Midbrain (tissue), 1 donor: Measurements from ENCODE around the gene PTPRB.
A peak's percentile ranks its signal among the peaks of the same experiment; 100 is the strongest.

Experiments
- DNase-seq: peaks from one replicate; lab custom pipeline; 2025; lab: John Stamatoyannopoulos, UW

PTPRB gene

DNA sequence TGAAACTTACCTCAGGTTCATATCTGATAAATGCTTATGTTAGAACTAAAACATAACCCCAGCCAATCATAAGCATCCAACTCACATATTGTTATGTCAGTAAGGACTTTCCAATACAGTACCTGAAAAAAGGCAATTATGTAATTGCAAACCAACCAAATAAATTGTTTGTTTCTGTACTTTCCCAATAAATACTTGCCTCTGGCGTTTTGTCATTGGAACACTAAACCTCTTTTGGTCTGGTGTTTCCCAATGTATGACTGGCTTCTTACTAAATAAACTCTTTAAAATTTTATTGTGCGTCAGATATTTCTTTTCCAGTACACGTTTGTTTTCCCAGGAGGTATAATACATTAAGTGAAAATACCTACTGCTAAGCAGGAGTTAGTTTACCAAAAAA lies 6.7 kb upstream of the PTPRB start:
- no peak for DNase-seq

DNA sequence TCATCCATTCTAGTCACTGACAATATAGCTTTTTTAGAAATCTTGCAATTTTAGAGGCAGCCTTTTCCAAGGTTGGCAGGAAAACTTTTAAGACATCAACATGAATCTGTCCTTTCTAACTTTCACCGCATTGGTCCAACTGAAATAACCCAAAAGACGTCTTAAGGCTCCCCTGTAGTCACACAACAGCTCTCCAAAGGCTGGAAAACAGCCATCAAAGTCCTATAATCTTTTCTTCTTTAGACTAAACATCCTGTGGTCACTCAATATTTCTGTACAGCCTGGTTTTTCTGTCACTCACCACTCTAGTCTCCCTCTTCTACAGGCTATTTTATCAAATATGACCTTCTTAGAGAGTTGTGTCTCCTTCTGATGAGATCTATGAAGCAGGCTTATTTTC lies 4.5 kb upstream of the PTPRB start:
- no peak for DNase-seq

DNA sequence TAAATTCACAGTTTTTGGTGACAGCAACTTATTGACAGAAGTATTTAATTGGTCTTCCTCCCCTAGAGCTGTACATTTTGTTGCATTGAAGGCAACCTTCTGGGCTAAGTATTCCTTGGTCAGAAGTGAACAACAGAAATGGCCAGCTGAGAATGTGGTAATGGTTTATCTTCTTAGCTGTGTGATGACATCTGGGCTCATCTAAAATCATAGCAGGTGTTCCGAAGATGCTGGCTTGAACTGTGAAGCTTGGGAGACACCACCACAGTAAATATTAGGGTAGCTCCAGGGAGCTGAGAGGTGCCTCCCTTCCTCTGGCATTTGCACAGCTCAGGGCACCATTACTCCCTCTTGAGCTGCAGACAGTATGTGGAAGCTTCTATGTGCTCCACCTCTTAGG lies 3.7 kb upstream of the PTPRB start:
- DNase-seq = no peak

DNA sequence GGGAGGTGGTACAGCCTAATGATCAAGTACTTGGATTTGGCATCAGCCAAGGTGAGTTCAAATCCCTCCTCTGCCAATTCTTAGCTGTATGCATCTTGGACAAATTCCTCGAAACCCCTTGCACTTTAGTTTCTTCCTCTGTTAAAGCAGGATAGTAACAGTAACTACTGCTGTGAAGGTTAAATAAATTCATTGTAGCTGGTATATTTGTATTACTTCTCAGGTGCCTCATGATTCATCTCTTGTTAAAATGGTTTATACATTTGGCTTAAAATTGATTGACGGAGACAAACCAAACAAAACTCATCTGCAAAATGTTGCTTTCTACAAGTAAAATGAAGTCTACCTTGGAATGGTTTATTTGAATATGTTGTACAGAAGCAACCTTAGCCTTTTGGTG lies 2.3 kb upstream of the PTPRB start:
- no peak for DNase-seq

DNA sequence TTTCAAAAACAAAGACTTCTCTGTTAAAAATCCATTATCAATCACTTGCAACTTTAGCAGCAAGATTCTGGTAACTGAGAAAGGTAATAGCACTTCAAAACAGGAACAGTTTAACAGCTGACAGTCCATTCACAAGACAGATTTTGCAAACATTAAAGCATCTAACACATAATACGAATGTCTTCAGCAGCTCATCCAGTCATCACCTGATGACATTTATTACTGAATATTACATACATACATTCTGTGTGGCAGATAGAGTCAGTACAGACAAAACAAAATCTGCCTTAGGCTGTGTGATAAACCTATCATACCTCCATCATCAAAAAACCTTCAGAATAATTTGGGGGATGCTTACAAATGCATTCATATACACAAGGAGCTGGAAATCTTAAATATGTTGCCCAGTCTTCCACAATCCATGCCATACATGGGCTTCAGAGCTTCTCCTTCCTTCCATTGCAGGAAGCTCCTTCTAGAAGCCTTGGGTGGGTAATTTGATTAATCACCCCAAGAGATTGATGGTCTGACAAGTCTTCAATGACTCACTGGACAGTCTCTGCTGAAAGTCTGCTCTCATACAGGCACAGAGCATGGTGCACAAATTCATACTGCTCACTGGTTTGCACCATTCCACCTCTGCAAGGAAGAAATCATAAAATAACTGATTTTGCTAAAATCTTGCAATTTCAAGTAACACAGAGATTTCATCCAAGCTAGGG lies 1.6 kb upstream of the PTPRB start:
- DNase-seq = no peak

DNA sequence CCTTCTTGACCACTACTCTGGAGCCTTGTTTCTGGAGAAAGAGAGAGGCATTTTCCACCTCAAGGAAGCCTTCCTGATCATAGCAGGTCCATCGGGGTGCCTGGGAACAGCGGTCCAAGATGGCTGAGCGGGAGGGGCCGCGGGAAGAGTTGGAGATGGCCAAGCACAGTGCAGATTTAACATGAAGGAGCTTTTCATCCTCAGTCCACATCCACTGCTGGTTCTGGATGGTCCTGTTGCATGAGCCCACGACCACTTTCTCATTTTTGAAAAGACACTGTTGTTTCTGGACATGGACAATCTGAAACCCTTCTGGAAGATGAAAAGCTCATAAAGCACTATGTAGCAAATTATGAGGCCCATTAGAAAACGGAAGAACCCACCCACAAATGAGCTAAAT lies 1.5 kb downstream of the PTPRB start:
- no peak for DNase-seq

DNA sequence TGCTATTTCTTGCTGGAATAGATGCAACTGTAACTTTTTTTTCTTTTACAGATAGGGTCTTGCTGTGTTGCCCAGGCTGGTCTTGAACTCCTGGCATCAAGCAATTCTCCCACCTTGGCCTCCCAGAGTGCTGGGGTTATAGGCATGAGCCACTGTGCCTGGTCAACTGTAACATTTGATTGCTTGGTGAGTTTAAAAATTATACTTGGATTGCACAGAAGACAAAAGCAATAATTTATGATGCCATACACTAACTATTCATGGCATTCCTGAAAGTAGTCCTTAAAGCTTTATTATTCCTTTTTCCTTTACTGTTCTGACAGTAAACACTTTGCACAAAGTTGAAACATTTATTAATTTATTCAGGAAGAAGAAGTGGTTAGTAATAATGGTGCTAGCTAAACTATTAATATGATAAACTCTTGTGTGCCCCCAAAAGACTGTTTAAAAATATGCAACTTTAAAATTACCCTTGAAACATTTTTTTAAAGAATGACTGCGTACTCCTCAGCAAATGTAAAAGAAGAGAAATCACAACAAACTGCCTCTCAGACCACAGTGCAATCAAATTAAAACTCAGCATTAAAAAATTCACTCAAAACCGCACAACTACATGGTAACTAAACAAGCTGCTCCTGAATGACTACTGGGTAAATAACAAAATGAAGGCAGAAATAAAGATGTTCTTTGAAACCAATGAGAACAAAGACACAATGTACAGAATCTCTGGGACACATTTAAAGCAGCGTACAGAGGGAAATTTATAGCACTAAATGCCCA lies 8.3 kb downstream of the PTPRB start:
- no peak for DNase-seq

DNA sequence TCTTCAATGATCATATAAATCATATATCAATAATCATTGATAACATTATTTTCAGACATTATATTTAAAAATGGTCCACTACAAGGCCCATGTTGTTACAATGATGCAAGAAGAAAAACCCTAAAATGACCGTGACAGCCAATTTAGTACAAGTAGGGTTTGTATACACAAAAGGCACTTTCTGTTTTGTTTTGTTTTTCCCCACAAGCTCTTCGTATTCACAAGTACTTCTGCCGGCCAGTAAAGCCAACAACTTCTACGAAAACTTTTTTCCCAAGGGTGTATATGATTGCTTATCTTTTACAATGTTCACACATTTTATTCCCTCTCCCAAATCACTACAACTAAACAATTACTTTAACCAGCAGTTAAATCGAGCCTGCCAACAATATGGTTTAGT lies 9.6 kb downstream of the PTPRB start:
- DNase-seq = no peak

DNA sequence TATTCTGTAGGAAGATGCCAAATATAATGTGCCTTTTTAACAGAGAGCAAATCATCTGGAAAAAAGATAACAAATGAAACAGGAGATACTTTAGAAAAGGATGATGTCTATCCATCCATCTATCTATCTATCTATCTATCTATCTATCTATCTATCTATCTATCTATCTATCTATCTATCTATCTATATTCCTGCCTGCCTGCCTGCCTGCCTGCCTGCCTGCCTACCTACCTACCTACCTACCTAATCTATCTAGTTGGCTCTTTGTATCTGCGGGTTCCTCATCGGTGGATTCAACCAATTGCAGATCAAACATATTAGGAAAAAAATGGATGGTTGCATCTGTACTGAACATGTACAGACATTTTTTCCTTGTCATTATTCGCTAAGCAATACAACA lies 11.0 kb downstream of the PTPRB start:
- DNase-seq = no peak

DNA sequence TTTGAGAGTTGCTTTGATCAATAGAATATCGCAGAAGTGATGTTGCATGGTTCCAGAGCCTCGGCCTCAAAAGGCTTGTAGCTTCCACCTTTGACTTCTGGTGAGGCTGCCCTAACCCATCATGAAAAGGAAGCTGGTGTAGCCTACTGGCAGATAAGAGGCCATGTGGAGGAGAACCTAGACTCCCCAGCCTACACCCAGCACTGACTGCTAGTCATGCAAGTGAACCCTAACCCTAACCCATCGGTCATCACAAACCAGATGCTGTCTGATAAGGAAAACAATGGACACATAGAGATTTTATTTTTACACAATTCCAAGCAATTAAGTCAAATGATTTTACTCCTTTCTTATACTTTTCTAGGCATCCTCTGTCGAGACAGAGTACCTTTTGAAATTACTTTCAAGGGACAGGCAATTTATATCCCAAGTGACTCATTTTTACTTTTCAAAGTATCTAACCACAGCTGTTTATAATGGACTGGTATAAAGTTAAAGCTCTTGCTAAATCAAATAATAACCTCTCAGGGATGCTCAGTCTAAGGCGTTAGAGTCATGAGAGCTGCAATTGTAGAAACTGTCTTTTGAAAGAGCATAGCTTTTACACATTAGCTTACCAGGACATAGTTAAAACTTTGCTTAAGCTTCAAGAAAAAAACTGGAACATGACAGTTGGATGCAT lies 17.6 kb downstream of the PTPRB start:
- DNase-seq = no peak

DNA sequence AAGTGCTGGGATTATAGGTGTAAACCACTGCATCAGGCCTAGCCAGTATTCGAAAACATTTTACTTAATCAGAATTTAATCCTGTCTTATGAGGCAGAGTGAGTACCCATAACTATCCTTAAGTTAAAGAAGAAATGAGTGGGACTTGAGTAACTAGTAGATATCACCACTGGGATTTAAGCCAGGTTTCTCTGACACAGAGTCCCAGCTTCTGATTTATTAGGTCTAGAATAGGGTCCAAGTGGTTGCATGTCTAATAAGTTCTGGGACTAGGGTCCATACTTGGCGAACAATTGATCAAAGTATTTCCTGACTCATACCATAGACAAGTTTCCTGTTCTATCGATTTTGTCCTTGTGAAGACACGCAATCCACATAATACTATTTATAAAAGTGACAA lies 18.9 kb downstream of the PTPRB start:
- no peak for DNase-seq

DNA sequence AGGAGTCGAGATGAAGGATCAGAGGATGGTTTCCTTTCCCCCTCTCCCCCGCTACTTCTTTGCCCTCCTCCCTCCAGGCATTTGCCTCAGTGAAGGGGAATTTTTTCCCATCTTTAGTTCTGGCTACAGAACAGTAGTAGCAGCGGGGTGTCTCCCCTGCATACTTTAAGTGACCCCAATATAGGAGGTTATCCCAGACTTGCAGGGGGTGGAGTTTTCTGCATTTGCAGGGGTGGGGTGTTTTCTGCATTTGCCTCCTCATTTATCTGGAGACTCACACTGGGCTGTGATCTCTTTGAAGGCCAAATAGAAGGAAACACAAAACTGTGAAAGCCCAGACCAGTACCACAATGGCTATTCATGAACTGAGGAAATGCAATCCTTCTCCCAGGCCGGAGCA lies 19.8 kb downstream of the PTPRB start:
- no peak for DNase-seq

DNA sequence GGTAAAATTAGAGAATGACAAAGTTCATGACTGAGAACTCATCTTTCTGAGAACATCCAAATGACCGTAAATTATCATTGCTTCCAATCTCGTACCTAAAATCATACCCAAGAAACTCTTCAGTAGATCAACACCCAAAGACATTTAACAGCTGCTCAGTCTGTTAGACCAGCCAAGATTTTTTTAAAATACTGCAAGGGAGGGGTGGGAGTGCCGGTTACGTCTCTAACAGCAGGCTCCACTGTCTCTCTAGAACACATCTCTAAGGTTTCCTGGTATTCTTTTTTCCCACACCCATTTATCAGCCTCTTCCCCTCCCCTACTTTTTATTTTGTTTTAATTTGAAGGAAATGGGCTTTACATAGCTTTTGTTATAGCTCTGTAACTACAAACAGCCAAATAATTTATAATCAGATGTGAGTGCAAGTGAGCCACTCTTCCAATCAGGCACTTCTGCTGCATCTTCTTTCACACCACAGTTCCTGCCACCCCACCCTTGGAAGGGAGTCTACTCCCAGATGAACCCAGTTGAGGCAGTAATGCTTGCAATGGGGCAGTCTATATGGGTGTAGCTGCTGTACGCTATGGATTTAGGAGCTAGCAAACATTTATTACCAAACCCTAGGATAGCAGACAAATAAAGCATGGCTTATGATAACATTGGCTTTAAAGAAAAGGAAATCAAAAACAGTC lies 21.9 kb downstream of the PTPRB start:
- no peak for DNase-seq

DNA sequence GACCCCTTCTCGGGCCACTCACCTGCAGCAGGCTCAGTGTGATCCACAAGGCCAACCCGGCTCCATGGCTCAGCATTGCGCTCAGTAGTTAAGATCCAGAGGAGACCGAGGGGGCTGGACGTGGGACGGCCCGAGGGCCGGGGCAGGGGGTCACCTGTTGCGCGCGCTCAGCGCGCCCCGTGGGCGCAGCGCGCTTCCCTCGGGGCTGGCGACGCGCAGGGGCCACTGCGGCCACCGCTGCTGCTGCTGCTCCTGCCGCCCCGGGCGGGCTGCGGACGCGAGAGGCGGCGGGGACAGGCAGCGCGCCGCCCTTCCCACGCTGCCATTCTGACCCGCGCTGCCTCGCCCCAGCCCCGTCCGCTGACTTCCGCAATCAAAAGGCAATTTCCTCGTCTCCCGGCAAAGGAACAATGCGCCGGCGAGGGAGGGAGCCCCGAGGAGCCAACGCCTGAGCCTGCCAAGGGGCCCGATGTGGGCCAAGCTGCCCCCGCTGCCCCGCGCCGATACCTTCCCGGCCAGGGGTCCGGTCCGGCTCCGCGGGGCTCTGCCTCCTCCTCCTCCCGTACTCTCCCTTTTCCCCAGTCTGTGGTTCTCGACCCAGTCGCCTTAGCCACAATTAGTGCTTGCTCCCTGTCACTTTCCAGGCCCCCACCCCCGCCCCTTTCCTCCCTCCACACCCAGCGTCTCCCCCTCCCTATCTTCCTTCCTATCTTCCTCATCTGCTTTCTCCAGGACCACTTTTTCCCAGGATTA lies 27.3 kb downstream of the PTPRB start:
- DNase-seq = peak; percentile 10

DNA sequence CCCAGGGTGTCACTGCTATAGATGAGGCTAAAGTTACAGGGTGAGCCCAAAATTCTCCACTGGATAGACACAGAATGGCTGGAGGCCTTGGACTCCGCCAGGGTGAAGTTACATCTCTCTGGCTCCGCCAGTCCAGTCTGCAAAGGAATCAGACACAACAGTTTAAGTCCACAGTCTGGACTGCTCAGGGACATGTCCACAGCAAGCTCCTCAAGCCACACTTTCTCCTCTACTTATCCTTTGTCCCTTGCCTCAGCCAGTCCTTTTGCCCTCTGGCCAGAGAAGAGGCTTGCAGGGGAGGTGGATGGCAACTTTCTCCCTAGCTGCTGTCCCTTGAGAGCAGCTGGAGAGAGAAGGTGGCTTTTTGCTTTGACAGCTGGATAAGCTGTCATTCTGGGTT lies 28.0 kb downstream of the PTPRB start:
- DNase-seq = no peak

DNA sequence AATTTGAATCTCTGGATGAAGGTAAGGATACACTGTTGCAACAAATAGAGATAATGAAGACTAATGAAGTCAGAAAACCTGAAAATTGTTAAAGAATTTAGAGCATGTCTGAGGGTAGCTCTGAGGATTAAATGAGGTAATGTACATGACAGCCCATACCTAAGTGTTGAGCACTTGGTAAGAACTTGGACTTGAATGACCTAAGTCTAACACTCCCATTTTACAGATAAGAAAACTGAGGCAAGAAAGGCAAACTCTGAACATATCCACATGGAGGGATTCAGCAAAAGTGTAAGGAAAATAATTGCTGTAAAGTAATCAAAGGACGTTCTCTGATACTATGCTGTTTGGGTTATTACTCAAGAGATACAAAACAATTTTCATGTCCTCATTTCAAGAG lies 29.0 kb downstream of the PTPRB start:
- DNase-seq = no peak

DNA sequence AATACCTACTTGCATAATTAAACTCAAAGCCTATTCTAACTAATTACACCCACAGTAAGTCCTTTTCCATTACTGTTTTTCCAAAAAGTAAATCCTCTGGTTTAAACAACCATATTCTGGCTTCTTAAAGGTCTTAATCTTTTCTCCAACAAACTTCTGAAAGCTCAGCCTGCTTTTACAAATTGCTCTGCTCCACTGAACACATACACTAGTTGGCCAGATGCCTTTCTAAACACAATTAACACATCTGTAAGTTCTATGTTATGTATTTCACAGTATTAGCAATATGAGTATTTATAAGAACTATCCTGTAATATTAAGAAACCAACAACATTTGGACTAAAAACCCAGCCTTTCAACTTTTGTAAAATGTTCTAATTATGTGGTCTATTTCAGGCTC lies 30.1 kb downstream of the PTPRB start:
- DNase-seq = no peak

DNA sequence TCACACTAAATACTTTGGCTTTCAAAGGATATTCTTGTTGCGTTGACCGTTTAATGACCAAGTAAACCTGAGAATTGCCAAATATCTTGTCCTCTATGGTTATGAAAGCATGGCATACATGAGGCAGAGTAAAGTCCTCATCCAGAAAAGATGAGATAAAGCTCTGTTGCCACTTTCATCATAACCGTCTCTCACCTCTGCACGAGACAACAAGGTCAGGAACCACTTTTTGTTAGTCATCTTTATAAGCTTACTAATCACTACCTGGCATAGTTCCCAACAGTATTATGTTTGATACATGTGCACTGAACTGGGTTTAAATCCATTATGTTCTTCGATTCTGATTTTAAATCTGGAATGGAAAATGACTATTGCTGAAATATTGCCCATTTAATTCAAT lies 31.3 kb downstream of the PTPRB start:
- DNase-seq = no peak

DNA sequence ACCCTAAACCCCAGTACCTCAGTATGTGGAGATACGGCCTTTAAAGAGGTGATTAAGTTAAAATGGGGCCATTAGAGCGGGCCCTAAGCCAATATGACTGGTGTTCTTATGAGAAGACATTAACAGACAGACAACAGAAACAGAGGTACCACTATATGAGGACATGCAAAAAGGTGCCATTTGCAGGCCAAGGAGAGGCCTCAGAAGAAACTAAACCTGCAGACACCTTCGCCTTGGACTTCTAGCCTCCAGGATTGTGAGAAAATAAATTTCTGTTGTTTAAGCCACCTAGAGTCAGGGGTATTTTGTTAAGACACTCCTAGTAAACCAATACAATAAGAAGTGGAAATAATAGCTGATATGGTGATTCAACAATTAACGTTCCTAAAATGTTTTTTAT lies 32.6 kb downstream of the PTPRB start:
- no peak for DNase-seq

DNA sequence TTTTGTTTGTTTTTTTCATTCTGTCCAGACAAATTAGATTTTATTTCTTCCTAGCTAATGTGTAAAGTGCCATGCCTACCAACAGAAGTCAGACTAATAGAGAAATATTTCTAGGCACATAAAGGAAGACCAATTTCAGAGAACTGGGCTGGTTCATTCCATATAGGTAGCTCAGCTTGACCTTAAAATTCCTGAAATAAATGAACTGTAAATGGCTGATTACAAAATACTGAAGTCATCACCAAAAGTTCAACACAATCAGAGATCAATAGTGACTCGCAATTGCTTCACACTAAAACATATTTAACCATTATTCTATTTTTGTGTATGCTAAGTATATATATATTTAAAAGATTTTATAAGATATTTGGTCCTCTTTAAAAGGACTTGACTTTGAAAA lies 34.2 kb downstream of the PTPRB start:
- DNase-seq = no peak

DNA sequence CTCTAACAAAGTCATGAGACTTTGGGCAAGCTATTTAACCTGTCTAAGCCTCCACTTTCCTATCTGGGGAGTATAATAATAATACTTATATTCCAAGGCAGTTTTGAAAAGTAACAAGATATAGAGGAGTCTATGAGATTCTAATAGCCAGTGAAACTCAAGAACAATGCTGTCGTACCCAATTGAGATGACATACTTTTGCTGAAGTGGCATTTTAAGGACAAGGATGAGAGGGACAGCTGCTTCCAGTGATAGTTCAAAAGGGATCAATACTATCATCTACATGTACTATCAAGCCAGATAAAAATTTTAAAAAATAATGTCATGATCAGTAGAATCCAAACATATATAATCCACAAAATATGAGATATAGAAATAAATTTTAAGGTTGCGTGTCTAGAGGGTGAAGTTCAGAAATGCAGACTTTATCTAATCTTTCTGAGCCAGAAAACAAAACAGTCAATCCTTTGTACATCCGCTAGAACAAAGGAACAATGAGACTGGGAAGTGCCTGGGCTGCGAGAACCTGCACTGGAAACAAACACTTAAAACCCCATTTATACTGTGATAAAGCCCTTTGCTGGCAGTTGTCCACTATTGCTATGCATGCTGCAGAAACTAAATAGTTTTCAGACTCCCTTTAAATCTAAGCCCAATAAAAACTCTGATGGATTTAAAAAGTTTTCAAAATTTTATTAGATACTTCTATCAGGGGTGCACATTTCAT lies 38.6 kb downstream of the PTPRB start:
- peak; percentile 46 for DNase-seq
